ENCODE results near the gene KIF5A.
"Not testable (repeated sequence)": the region's sequence is repeated elsewhere in the genome, so short reads cannot be mapped to it uniquely, and the experiment has no call there.

KIF5A gene

GRCh38 chr12:57585156-57585555 lies 35.3 kb downstream of the KIF5A start:
- no peaks in the 10 kb centered on the region for H4K20me1 ChIP-seq (ENCODE audit: insufficient read depth, low read length)
- no peaks in the 10 kb centered on the region for H3K36me3 ChIP-seq (ENCODE audit: insufficient read depth, low read length)
- TF ChIP-seq, protein P1, sequence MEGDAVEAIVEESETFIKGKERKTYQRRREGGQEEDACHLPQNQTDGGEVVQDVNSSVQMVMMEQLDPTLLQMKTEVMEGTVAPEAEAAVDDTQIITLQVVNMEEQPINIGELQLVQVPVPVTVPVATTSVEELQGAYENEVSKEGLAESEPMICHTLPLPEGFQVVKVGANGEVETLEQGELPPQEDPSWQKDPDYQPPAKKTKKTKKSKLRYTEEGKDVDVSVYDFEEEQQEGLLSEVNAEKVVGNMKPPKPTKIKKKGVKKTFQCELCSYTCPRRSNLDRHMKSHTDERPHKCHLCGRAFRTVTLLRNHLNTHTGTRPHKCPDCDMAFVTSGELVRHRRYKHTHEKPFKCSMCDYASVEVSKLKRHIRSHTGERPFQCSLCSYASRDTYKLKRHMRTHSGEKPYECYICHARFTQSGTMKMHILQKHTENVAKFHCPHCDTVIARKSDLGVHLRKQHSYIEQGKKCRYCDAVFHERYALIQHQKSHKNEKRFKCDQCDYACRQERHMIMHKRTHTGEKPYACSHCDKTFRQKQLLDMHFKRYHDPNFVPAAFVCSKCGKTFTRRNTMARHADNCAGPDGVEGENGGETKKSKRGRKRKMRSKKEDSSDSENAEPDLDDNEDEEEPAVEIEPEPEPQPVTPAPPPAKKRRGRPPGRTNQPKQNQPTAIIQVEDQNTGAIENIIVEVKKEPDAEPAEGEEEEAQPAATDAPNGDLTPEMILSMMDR (IDR thresholded peaks at IDR 0.05; ENCODE audit: low read length): no peak
- TF ChIP-seq EZH2 (IDR thresholded peaks at IDR 0.05; ENCODE audit: borderline replicate concordance, low read length): no peak
- H3K4me1 ChIP-seq (ENCODE audit: insufficient read depth, low read length, severe bottlenecking): peaks cover under 1% of the 10 kb centered on the region
- no peak overlapping the region for H3K27ac ChIP-seq (ENCODE audit: low read depth, low read length, poor library complexity, severe bottlenecking)
- H3K9me3 ChIP-seq (ENCODE audit: low read length): no peaks in the 10 kb centered on the region
- no peak overlapping the region for H2AFZ ChIP-seq (ENCODE audit: low read length)
- no peaks in the 10 kb centered on the region for H3K27me3 ChIP-seq (ENCODE audit: insufficient read depth, low read length)
- no peak overlapping the region for H3K9ac ChIP-seq (ENCODE audit: low read length)
- H3K79me2 ChIP-seq (ENCODE audit: insufficient read depth, low read length): no peaks in the 10 kb centered on the region
- no peak overlapping the region for H3K4me3 ChIP-seq (ENCODE audit: low read depth, low read length, poor library complexity, severe bottlenecking)
- no peaks in the 10 kb centered on the region for H3K9me2 ChIP-seq (ENCODE audit: low read depth, low read length)
- no peak overlapping the region for H3K4me2 ChIP-seq (ENCODE audit: low read length)
- H3F3A ChIP-seq (ENCODE audit: insufficient read depth, low read length): no peaks in the 10 kb centered on the region

GRCh38 chr12:57586128-57586527 lies 36.3 kb downstream of the KIF5A start:
- Histone ChIP-seq H3K9me3 (ENCODE audit: low read length) (no peaks in the 10 kb centered on the region), H3K4me3 (ENCODE audit: low read depth, low read length, poor library complexity, severe bottlenecking) (no peak overlapping the region), H3K4me2 (ENCODE audit: low read length) (no peak overlapping the region), H3K9me2 (ENCODE audit: low read depth, low read length) (no peaks in the 10 kb centered on the region), H3K27me3 (ENCODE audit: insufficient read depth, low read length) (no peaks in the 10 kb centered on the region), H3K27ac (ENCODE audit: low read depth, low read length, poor library complexity, severe bottlenecking) (no peak overlapping the region), H3K9ac (ENCODE audit: low read length) (no peak overlapping the region), H3F3A (ENCODE audit: insufficient read depth, low read length) (no peaks in the 10 kb centered on the region), H3K79me2 (ENCODE audit: insufficient read depth, low read length) (no peaks in the 10 kb centered on the region), H4K20me1 (ENCODE audit: insufficient read depth, low read length) (no peaks in the 10 kb centered on the region), H2AFZ (ENCODE audit: low read length) (no peak overlapping the region), H3K4me1 (ENCODE audit: insufficient read depth, low read length, severe bottlenecking) (peaks cover 7% of the 10 kb centered on the region), H3K36me3 (ENCODE audit: insufficient read depth, low read length) (no peaks in the 10 kb centered on the region)
- TF ChIP-seq, protein P1 (IDR thresholded peaks at IDR 0.05; ENCODE audit: low read length): no peak
- TF ChIP-seq EZH2 (IDR thresholded peaks at IDR 0.05; ENCODE audit: borderline replicate concordance, low read length): no peak

DNA sequence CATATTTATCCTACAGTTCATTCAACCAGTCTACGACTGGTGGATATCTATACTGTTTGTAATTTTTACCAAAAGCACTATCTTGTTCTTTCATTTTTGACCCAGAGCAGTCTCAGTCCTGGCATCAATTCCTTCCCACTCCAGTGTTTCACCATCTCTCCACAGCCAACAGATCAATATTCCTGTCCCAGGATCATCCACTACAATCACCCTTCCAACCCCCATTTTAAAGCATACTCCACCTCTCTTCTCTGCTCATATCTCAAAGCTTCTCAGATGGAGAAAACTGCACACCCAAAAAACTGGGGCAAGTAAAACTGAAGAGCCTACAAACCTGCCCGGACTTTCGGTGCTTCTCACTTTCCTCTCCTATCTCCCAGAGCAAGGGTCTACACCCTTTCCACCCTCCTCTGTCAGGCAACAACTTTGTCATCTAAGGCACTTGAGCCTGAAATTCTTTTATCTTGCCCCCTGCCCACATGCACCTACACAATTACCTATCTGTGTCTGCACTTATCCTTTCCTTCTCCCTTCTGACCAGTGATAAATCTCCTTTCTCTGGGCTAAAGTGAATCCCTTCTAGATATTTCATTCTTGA lies 37.1 kb downstream of the KIF5A start:
- no peak overlapping the region for H2AFZ ChIP-seq (ENCODE audit: low read length)

DNA sequence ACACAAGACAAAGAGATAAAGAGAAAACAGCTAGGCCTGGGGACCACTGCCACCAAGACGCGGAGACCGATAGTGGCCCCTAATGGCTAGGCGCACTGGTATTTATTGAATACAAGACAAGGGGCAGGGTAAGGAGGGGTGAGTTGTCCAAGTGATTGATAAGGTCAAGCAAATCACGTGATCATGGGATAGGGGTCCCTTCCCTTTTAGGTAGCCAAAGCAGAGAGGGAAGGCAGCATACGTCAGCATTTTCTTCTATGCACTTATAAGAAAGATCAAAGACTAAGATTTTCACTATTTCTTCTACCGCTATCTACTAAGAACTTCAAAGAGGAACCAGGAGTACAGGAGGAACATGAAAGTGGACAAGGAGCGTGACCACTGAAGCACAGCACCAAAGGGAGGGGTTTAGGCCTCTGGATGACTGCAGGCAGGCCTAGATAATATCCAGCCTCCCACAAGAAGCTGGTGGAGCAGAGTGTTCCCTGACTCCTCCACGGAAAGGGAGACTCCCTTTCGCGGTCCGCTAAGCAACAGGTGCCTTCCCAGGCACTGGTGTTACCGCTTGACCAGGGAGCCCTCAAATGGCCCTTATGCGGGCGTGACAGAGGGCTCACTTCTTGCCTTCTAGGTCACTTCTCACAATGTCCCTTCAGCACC lies 39.2 kb downstream of the KIF5A start:
- H3K79me2 ChIP-seq (ENCODE audit: insufficient read depth, low read length); H3K4me3 ChIP-seq (ENCODE audit: low read depth, low read length, poor library complexity, severe bottlenecking); H3F3A ChIP-seq (ENCODE audit: insufficient read depth, low read length); H3K27me3 ChIP-seq (ENCODE audit: insufficient read depth, low read length); H3K9ac ChIP-seq (ENCODE audit: low read length); H2AFZ ChIP-seq (ENCODE audit: low read length); H3K36me3 ChIP-seq (ENCODE audit: insufficient read depth, low read length); H3K27ac ChIP-seq (ENCODE audit: low read depth, low read length, poor library complexity, severe bottlenecking); H4K20me1 ChIP-seq (ENCODE audit: insufficient read depth, low read length); H3K4me2 ChIP-seq (ENCODE audit: low read length); H3K9me3 ChIP-seq (ENCODE audit: low read length); H3K9me2 ChIP-seq (ENCODE audit: low read depth, low read length): not testable (repeated sequence)
- H3K4me1 ChIP-seq (ENCODE audit: insufficient read depth, low read length, severe bottlenecking): peaks cover 22% of the 10 kb centered on the region

More for the DNA sequence above, 37.1 kb downstream of the KIF5A start:
- Histone ChIP-seq H3F3A (ENCODE audit: insufficient read depth, low read length) (no peaks in the 10 kb centered on the region), H3K79me2 (ENCODE audit: insufficient read depth, low read length) (0 out of 2 replicates have a peak, but pooled peaks cover 6% of the 10 kb centered on the region), H3K4me3 (ENCODE audit: low read depth, low read length, poor library complexity, severe bottlenecking) (no peak overlapping the region), H3K27me3 (ENCODE audit: insufficient read depth, low read length) (no peaks in the 10 kb centered on the region), H3K4me1 (ENCODE audit: insufficient read depth, low read length, severe bottlenecking) (peaks cover 12% of the 10 kb centered on the region), H3K9me2 (ENCODE audit: low read depth, low read length) (no peaks in the 10 kb centered on the region), H3K9me3 (ENCODE audit: low read length) (no peaks in the 10 kb centered on the region), H3K36me3 (ENCODE audit: insufficient read depth, low read length) (no peaks in the 10 kb centered on the region), H3K9ac (ENCODE audit: low read length) (no peak overlapping the region), H3K27ac (ENCODE audit: low read depth, low read length, poor library complexity, severe bottlenecking) (no peak overlapping the region), H3K4me2 (ENCODE audit: low read length) (no peak overlapping the region), H4K20me1 (ENCODE audit: insufficient read depth, low read length) (no peaks in the 10 kb centered on the region)
- no peak for TF ChIP-seq EZH2 (IDR thresholded peaks at IDR 0.05; ENCODE audit: borderline replicate concordance, low read length)
- TF ChIP-seq, protein P1 (IDR thresholded peaks at IDR 0.05; ENCODE audit: low read length): no peak

Measured in OCI-LY1 (cell line).